Measurements from ENCODE around the gene FLT4.
"Not testable (repeated sequence)": the region's sequence is repeated elsewhere in the genome, so short reads cannot be mapped to it uniquely, and the experiment has no call there.

The FLT4 gene

DNA sequence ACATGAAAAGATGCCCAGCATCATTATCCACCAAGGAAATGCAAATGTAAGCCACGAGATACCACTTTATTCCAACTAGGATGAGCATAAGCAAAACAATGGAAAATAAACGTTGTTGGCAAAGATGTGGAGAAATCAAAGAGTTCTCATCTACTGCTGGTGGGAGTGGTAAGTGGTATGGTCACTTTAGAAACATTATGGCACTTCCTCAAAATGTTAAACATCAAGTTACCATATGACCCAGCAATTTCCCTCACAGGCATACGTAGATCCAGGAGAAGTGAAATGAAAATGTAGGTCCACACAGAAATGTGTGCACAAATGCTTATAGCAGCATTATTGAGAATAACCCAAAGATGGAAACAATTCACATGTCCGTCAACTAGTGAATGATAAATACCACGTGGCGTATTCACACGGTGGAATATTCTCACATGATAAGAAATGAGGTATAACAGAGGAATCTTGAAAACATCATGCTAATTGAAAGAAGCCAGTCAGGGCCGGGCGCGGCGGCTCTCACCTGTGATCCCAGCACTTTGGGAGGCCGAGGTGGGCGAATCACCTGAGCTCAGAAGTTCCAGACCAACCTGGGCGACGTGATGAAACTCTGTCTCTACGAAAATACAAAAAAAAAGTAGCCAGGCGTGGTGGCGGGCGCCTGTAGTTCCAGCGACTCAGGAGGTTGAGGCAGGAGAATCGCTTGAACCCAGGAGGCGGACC lies 16.4 kb upstream of the FLT4 start:
- TF ChIP-seq, protein P1, sequence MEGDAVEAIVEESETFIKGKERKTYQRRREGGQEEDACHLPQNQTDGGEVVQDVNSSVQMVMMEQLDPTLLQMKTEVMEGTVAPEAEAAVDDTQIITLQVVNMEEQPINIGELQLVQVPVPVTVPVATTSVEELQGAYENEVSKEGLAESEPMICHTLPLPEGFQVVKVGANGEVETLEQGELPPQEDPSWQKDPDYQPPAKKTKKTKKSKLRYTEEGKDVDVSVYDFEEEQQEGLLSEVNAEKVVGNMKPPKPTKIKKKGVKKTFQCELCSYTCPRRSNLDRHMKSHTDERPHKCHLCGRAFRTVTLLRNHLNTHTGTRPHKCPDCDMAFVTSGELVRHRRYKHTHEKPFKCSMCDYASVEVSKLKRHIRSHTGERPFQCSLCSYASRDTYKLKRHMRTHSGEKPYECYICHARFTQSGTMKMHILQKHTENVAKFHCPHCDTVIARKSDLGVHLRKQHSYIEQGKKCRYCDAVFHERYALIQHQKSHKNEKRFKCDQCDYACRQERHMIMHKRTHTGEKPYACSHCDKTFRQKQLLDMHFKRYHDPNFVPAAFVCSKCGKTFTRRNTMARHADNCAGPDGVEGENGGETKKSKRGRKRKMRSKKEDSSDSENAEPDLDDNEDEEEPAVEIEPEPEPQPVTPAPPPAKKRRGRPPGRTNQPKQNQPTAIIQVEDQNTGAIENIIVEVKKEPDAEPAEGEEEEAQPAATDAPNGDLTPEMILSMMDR (IDR thresholded peaks at IDR 0.05; ENCODE audit: insufficient read depth, low read length, poor library complexity, severe bottlenecking): no peak
- Histone ChIP-seq H3K36me3 (ENCODE audit: control insufficient read depth, insufficient read depth, low read length) (no peaks in the 10 kb centered on the region), H3K27me3 (replicated peaks; ENCODE audit: control insufficient read depth, insufficient read depth, low read length) (no peaks in the 10 kb centered on the region), H3K4me3 (replicated peaks; ENCODE audit: low read depth, low read length) (no peak overlapping the region)
- no peak for DNase-seq (ENCODE audit: extremely low read depth, insufficient read length)

DNA sequence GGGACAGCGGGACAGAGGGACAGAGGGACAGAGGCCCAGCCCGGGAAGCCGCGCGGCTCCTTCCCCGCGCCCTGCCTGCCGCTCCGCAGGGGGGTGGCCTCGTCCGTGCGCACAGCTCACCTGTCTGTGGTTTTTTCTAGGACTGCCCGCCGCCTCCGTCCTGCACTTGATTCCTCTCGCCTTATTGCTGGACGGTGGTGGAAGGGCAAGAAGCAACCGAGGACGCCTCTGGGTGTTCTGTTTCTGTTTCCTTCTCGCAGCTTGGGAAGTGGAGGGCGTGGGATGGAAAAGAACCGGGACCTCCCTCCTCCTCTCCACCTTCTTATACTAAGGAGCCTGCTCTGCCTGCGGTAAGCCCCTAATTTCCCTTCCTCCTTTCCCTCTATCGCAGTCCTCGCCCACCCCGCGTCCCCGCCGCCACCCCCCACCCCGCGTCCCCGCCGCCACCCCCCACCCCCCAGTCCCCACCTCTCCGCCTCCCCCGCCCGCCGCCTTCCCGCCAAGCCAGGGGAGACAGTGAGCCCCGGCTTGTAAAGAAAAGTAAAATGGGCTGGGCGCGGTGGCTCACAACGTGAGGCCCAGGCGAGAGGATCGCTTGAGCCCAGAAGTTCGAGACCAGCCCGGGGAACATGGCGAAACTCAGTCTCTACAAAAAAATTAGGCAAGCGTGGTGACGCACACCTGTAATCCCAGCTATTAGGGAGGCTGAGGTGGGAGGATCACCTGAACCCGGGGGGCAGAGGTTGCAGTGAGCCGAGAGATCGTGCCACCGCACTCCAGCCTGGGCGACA lies 9.6 kb upstream of the FLT4 start:
- DNase-seq (ENCODE audit: extremely low read depth, insufficient read length): no peak
- H3K36me3 ChIP-seq (ENCODE audit: control insufficient read depth, insufficient read depth, low read length): no peaks in the 10 kb centered on the region
- TF ChIP-seq, protein P1 (IDR thresholded peaks at IDR 0.05; ENCODE audit: insufficient read depth, low read length, poor library complexity, severe bottlenecking): no peak
- no peak overlapping the region for H3K4me3 ChIP-seq (replicated peaks; ENCODE audit: low read depth, low read length)
- no peaks in the 10 kb centered on the region for H3K27me3 ChIP-seq (replicated peaks; ENCODE audit: control insufficient read depth, insufficient read depth, low read length)

GRCh38 chr5:180655243-180655642 lies 5.8 kb upstream of the FLT4 start:
- H3K27me3 ChIP-seq (replicated peaks; ENCODE audit: control insufficient read depth, insufficient read depth, low read length); H3K4me3 ChIP-seq (replicated peaks; ENCODE audit: low read depth, low read length); DNase-seq (ENCODE audit: extremely low read depth, insufficient read length); H3K36me3 ChIP-seq (ENCODE audit: control insufficient read depth, insufficient read depth, low read length): not testable (repeated sequence)

DNA sequence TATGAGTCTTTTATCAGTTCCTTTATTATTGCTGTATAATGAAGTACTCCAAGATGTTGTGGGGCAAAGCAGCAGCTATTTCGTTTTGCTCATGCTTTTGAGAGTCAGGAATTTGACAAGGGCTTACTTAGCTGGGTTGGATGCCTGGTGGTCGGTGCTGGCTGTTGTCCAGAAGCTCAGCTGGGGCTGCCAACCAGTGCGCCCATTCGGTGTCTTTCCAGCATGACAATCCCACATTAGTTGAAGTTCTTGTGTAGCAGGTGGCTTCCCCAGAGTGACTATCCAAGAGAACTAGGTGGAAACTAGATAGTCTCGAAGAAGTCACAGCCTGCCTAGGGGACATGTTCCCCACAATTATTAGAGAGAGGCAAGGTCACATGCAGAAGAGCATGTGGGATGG lies 3.4 kb upstream of the FLT4 start:
- DNase-seq (ENCODE audit: extremely low read depth, insufficient read length): no peak
- no peaks in the 10 kb centered on the region for H3K27me3 ChIP-seq (replicated peaks; ENCODE audit: control insufficient read depth, insufficient read depth, low read length)
- TF ChIP-seq, protein P1 (IDR thresholded peaks at IDR 0.05; ENCODE audit: insufficient read depth, low read length, poor library complexity, severe bottlenecking): no peak

GRCh38 chr5:180652346-180652745 lies 2.9 kb upstream of the FLT4 start:
- TF ChIP-seq, protein P1 (IDR thresholded peaks at IDR 0.05; ENCODE audit: insufficient read depth, low read length, poor library complexity, severe bottlenecking): no peak
- Histone ChIP-seq H3K4me3 (replicated peaks; ENCODE audit: low read depth, low read length) (no peak overlapping the region), H3K36me3 (ENCODE audit: control insufficient read depth, insufficient read depth, low read length) (no peaks in the 10 kb centered on the region), H3K27me3 (replicated peaks; ENCODE audit: control insufficient read depth, insufficient read depth, low read length) (no peaks in the 10 kb centered on the region)
- no peak for DNase-seq (ENCODE audit: extremely low read depth, insufficient read length)

More for the DNA sequence above, 3.4 kb upstream of the FLT4 start:
- no peak overlapping the region for H3K4me3 ChIP-seq (replicated peaks; ENCODE audit: low read depth, low read length)
- H3K36me3 ChIP-seq (ENCODE audit: control insufficient read depth, insufficient read depth, low read length): no peaks in the 10 kb centered on the region

- no peaks in the 10 kb centered on the region; the same call in 1 of the 2 replicates for H3K27me3 ChIP-seq (replicated peaks; ENCODE audit: control insufficient read depth, insufficient read depth, low read length)
- no peak overlapping the region for H3K4me3 ChIP-seq (replicated peaks; ENCODE audit: low read depth, low read length)
- DNase-seq (ENCODE audit: extremely low read depth, insufficient read length): no peak
- no peaks in the 10 kb centered on the region for H3K36me3 ChIP-seq (ENCODE audit: control insufficient read depth, insufficient read depth, low read length)
- TF ChIP-seq, protein P1 (IDR thresholded peaks at IDR 0.05; ENCODE audit: insufficient read depth, low read length, poor library complexity, severe bottlenecking): no peak
Observed at GRCh38 chr5:180648658-180649296, 623 bp downstream of the FLT4 start.
